GM12872 (cell line): ENCODE results near the gene UTP25.

Experiments
- CTCF ChIP-seq: IDR thresholded peaks from 3 replicates; pipeline ENCODE4 v1.5.1; 2011; ENCODE audit warnings: low read depth, mild to moderate bottlenecking, low read length, moderate library complexity; ENCODE audit not compliant: insufficient read depth

Gene UTP25

GRCh38 chr1:209860293-209860881 is 32.6 kb downstream of the UTP25 start:
- peak; percentile 82 for TF ChIP-seq CTCF

GRCh38 chr1:209861242-209861641 is 33.5 kb downstream of the UTP25 start:
- no peak for TF ChIP-seq CTCF

GRCh38 chr1:209862391-209863356 is 34.9 kb downstream of the UTP25 start:
- TF ChIP-seq CTCF: no peak

- no peak for TF ChIP-seq CTCF
These were observed 36.2 kb downstream of the UTP25 start for GRCh38 chr1:209863766-209864485.

GRCh38 chr1:209866201-209866600 is 38.4 kb downstream of the UTP25 start:
- TF ChIP-seq CTCF: no peak

- TF ChIP-seq CTCF: no peak
These were observed 41.7 kb downstream of the UTP25 start for GRCh38 chr1:209869291-209870149.
